OCI-LY3 (cell line): Measurements from ENCODE around the gene KLC3.

Experiments
- H2AFZ ChIP-seq: fragments of 200-600, 300-600 bp; shearing (Covaris generic); 2 replicates; pipeline ENCODE4 v1.6.0; 2014; ENCODE audit warnings: antibody characterized with exemption, low read depth, low read length
- H3K27ac ChIP-seq: fragments of 200-600, 300-600 bp; sonication (generic); 2 replicates; pipeline ENCODE4 v1.5.1; 2014; ENCODE audit warnings: mild to moderate bottlenecking, low read length, moderate library complexity, mixed read lengths
- H3K27me3 ChIP-seq: fragments of 200-600, 300-600 bp; sonication (generic); 2 replicates; pipeline ENCODE4 v1.6.1; 2014; ENCODE audit warnings: low read depth, low read length, mixed read lengths
- H3K36me3 ChIP-seq: fragments of 200-600, 300-600 bp; sonication (generic); replicated peaks from 2 replicates; pipeline ENCODE3; 2014; ENCODE audit warnings: low read depth, low read length, mixed read lengths
- H3K4me1 ChIP-seq: fragments of 300-600, 200-600 bp; sonication (generic); 2 replicates; pipeline ENCODE4 v1.6.1; 2014; ENCODE audit warnings: low read length, mixed read lengths
- H3K4me2 ChIP-seq: fragments of 200-600, 300-600 bp; sonication (generic); 2 replicates; pipeline ENCODE4 v1.6.1; 2014; ENCODE audit warnings: low read length, mixed read lengths
- H3K4me3 ChIP-seq: fragments of 300-600, 200-600 bp; sonication (generic); 2 replicates; pipeline ENCODE4 v1.5.1; 2014; ENCODE audit warnings: antibody characterized with exemption, mild to moderate bottlenecking, low read length, moderate library complexity
- H3K79me2 ChIP-seq: fragments of 300-600, 200-600 bp; shearing (Covaris generic); 2 replicates; pipeline ENCODE4 v1.6.1; 2014; ENCODE audit warnings: mild to moderate bottlenecking, low read length, mixed read lengths
- H3K9ac ChIP-seq: fragments of 300-600, 200-600 bp; shearing (Covaris generic); 2 replicates; pipeline ENCODE4 v1.6.0; 2014; ENCODE audit warnings: mild to moderate bottlenecking, low read length, moderate library complexity
- H3K9me3 ChIP-seq: fragments of 200-600, 300-600 bp; shearing (Covaris generic); 2 replicates; pipeline ENCODE4 v1.6.1; 2014; ENCODE audit warnings: low read length, mixed read lengths; ENCODE audit not compliant: insufficient read depth
- H4K20me1 ChIP-seq: fragments of 200-600, 300-600 bp; sonication (generic); 2 replicates; pipeline ENCODE4 v1.6.1; 2016; ENCODE audit warnings: low read length, mixed read lengths; ENCODE audit not compliant: insufficient read depth
- CTCF ChIP-seq: fragments of 200-600, 300-600 bp; sonication (generic); IDR thresholded peaks from 2 replicates; pipeline ENCODE4 v1.5.1; 2014; ENCODE audit warnings: antibody characterized with exemption, low read length, low read depth
- EZH2phosphoT487 ChIP-seq: fragments of 200-600 bp; shearing (Covaris generic); IDR thresholded peaks from 2 replicates; pipeline ENCODE4 v1.6.1; 2018; ENCODE audit warnings: antibody characterized with exemption, mixed run types, low read depth

The KLC3 gene

GRCh38 chr19:45364696-45365095 is 24.1 kb downstream of the KLC3 start:
- Histone ChIP-seq H4K20me1 (no peaks in the 10 kb centered on the region), H3K4me3 (no peak overlapping the region), H3K4me1 (peaks cover 8% of the 10 kb centered on the region; the same call in 1 of the 2 replicates), H3K27ac (no peak overlapping the region), H3K79me2 (peaks cover 17% of the 10 kb centered on the region), H3K4me2 (no peak overlapping the region), H3K9ac (no peak overlapping the region), H3K27me3 (no peaks in the 10 kb centered on the region), H3K36me3 (peaks cover 32% of the 10 kb centered on the region), H2AFZ (no peak overlapping the region), H3K9me3 (no peaks in the 10 kb centered on the region)
- TF ChIP-seq EZH2phosphoT487 (no peak), CTCF (no peak)

- H2AFZ ChIP-seq, result no peak overlapping the region
- no peak overlapping the region for H3K4me2 ChIP-seq
- H3K4me1 ChIP-seq, result peaks cover 13% of the 10 kb centered on the region; the same call in 1 of the 2 replicates
- no peak overlapping the region for H3K9ac ChIP-seq
- H3K27me3 ChIP-seq, result no peaks in the 10 kb centered on the region
- no peak overlapping the region for H3K4me3 ChIP-seq
- H3K79me2 ChIP-seq, result peaks cover 23% of the 10 kb centered on the region
- H3K36me3 ChIP-seq, result peaks cover 18% of the 10 kb centered on the region
- no peaks in the 10 kb centered on the region for H3K9me3 ChIP-seq
- no peaks in the 10 kb centered on the region for H4K20me1 ChIP-seq
- no peak for TF ChIP-seq EZH2phosphoT487
- TF ChIP-seq CTCF, result no peak
- H3K27ac ChIP-seq, result no peak overlapping the region
Observed at GRCh38 chr19:45368127-45368526, 27.6 kb downstream of the KLC3 start.

- H3K27me3 ChIP-seq, result no peaks in the 10 kb centered on the region
- no peak overlapping the region for H3K9ac ChIP-seq
- TF ChIP-seq EZH2phosphoT487 (no peak), CTCF (no peak)
- H3K9me3 ChIP-seq, result no peaks in the 10 kb centered on the region
- no peak overlapping the region for H3K27ac ChIP-seq
- peaks cover 13% of the 10 kb centered on the region for H3K36me3 ChIP-seq
- peak overlapping the region; percentile 85 for H3K4me2 ChIP-seq
- no peaks in the 10 kb centered on the region for H4K20me1 ChIP-seq
- H3K4me3 ChIP-seq, result 0 out of 2 replicates have a peak overlapping the region, but pooled peaks have one; percentile 83
- peaks cover 23% of the 10 kb centered on the region for H3K79me2 ChIP-seq
- H2AFZ ChIP-seq, result no peak overlapping the region
- peaks cover 13% of the 10 kb centered on the region; the same call in 1 of the 2 replicates for H3K4me1 ChIP-seq
Observed at GRCh38 chr19:45368737-45369340, 28.3 kb downstream of the KLC3 start.

- TF ChIP-seq EZH2phosphoT487, result no peak
- Histone ChIP-seq H3K36me3 (peaks cover 12% of the 10 kb centered on the region), H3K79me2 (peaks cover 23% of the 10 kb centered on the region), H4K20me1 (no peaks in the 10 kb centered on the region), H3K4me3 (peak within 1 kb of the TSS; percentile 83), H3K9ac (peak within 1 kb of the TSS; percentile 82), H3K4me2 (peak within 1 kb of the TSS; percentile 85), H3K9me3 (no peaks in the 10 kb centered on the region), H3K27ac (peak within 1 kb of the TSS; percentile 79), H2AFZ (peak within 1 kb of the TSS; percentile 54; the same call in 1 of the 2 replicates), H3K27me3 (no peaks in the 10 kb centered on the region), H3K4me1 (peaks cover 13% of the 10 kb centered on the region; the same call in 1 of the 2 replicates)
Observed at GRCh38 chr19:45370410-45371204, 30.1 kb downstream of the KLC3 start, which contains the start of gene ERCC2. ERCC2 (minus strand) TSS chr19:45370573; CDS start chr19:45370540, 33 bp downstream.
